Transverse colon (tissue), 3 donors: ENCODE results near the gene NCOA3.

Source experiments
- EP300 ChIP-seq: sonication (generic); formaldehyde crosslinking; IDR thresholded peaks from one replicate; pipeline ENCODE4 v1.6.1; 2017; ENCODE audit warnings: antibody characterized with exemption, low read depth
- TF ChIP-seq, protein P1 (sequence below), 5 experiments: fragments of 200-600 bp in 3 of 5; fragments of 450-650 bp in 2 of 5; sonication (generic) in 3 of 5; IDR thresholded peaks; 1 replicate in 2 of 5; 2 replicates in 3 of 5; pipeline ENCODE4 v1.5.1; 2016 to 2017; ENCODE audit warnings: antibody characterized with exemption in 5 of 5, inconsistent platforms in 3 of 5, mild to moderate bottlenecking in 2 of 5, moderate library complexity in 1 of 5

GRCh38 chr20:47571426-47571825 lies 69.7 kb downstream of the NCOA3 start:
- TF ChIP-seq, protein P1, sequence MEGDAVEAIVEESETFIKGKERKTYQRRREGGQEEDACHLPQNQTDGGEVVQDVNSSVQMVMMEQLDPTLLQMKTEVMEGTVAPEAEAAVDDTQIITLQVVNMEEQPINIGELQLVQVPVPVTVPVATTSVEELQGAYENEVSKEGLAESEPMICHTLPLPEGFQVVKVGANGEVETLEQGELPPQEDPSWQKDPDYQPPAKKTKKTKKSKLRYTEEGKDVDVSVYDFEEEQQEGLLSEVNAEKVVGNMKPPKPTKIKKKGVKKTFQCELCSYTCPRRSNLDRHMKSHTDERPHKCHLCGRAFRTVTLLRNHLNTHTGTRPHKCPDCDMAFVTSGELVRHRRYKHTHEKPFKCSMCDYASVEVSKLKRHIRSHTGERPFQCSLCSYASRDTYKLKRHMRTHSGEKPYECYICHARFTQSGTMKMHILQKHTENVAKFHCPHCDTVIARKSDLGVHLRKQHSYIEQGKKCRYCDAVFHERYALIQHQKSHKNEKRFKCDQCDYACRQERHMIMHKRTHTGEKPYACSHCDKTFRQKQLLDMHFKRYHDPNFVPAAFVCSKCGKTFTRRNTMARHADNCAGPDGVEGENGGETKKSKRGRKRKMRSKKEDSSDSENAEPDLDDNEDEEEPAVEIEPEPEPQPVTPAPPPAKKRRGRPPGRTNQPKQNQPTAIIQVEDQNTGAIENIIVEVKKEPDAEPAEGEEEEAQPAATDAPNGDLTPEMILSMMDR (IDR thresholded peaks at IDR 0.05): no peak
- TF ChIP-seq EP300: no peak
